IPS DF 6.9 (cell line): ENCODE data around the gene ANXA5.

Source experiments
- DNase-seq: peaks from one replicate; pipeline ENCODE4 v3.0.0-alpha.2; 2013; ENCODE audit warnings: low read depth, low spot score
- H3K27ac ChIP-seq: one replicate; pipeline ENCODE4 v1.5.1; 2013; ENCODE audit warnings: low read length, control low read depth
- H3K27me3 ChIP-seq: 2 replicates; pipeline ENCODE4 v1.6.1; 2013; ENCODE audit warnings: mild to moderate bottlenecking, low read length; ENCODE audit not compliant: control insufficient read depth, insufficient read depth
- H3K36me3 ChIP-seq: 2 replicates; pipeline ENCODE4 v1.6.1; 2013; ENCODE audit warnings: low read length; ENCODE audit not compliant: control insufficient read depth, insufficient read depth
- H3K4me1 ChIP-seq: 2 replicates; pipeline ENCODE4 v1.6.1; 2013; ENCODE audit warnings: low read length; ENCODE audit not compliant: control insufficient read depth, insufficient read depth
- H3K4me3 ChIP-seq: 2 replicates; pipeline ENCODE4 v1.5.1; 2013; ENCODE audit warnings: mild to moderate bottlenecking, low read length
- H3K9me3 ChIP-seq: 2 replicates; pipeline ENCODE4 v1.6.1; 2013; ENCODE audit warnings: low read length, inconsistent platforms; ENCODE audit not compliant: control insufficient read depth, insufficient read depth
- WGBS: extraction: QIAGEN DNeasy Blood & Tissue Kit; methylation state at CpG from one replicate; pipeline ENCODE4 v1.1.7; 2013; ENCODE audit warnings: mixed read lengths, missing lambda C conversion rate; ENCODE audit not compliant: insufficient read length, insufficient coverage; 5-methylcytosine and 5-hydroxymethylcytosine counted together

Gene ANXA5

DNA sequence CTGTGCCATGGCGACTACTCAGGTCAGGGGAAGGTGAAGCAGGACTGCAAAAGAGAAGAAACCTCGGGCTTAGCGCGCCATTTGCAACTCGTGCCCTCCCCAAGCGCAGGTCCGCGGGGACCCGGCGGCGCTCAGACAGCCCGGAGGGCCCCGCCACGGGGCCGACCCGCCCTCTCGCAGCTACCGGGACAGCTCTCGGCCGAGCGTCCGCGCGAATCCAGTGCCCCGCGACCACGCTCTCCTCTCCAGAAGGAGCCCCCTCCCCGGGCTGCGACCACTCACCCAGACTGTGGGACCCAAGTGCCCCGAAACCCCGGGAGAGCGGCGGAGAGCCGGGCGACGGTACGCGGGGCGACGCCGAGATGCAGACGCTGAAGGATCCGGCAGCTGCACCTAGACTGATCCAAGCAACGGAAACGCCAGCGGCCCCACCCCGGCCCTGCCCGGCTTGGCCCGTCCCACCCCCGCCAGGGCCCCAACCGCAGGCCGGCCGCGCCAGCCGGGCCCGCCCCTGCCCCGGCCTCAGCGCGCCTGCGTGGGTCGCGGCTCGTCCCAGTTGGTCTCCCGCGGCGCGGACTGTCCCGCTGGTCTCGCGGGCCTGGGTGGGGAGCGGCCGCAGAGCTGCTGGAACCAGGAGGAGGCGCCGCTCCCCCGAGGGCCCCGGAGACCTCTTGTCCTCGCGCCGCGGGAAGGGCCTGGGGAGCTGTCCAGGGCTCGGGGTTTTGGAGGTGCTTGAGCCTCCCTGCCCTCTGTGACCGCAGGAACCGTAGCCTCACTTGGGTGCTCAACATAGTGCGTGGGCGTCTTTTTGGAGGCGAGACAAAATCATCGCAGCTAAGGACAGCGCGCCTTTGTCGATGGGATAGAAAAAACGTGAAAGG, at the start of gene ANXA5:
TSS of gene ANXA5 (minus strand) at position 400 of the 881 bp plus-strand sequence. CDS start at position 9, 391 bp downstream.
- WGBS, result no CpG with 5 or more reads among the region's 91 CpGs
- H3K27ac ChIP-seq, result no peak within 1 kb of the TSS

GRCh38 chr4:121742794-121743193, 46.0 kb upstream of the ANXA5 start:
- Histone ChIP-seq H3K27ac (no peak overlapping the region), H3K27me3 (peaks cover 4% of the 10 kb centered on the region; the same call in 1 of the 2 replicates), H3K4me1 (no peaks in the 10 kb centered on the region), H3K9me3 (no peaks in the 10 kb centered on the region), H3K36me3 (no peaks in the 10 kb centered on the region), H3K4me3 (no peak overlapping the region)
- WGBS, result no CpG with 5 or more reads among the region's 3 CpGs
- DNase-seq, result no peak

More for the DNA sequence above, at the start of gene ANXA5:
- Histone ChIP-seq H3K36me3 (no peaks in the 10 kb centered on the region), H3K27me3 (no peaks in the 10 kb centered on the region), H3K4me1 (no peaks in the 10 kb centered on the region; the same call in 1 of the 2 replicates), H3K4me3 (peak within 1 kb of the TSS; percentile 87), H3K9me3 (no peaks in the 10 kb centered on the region)
- DNase-seq, result peak; percentile 18

DNA sequence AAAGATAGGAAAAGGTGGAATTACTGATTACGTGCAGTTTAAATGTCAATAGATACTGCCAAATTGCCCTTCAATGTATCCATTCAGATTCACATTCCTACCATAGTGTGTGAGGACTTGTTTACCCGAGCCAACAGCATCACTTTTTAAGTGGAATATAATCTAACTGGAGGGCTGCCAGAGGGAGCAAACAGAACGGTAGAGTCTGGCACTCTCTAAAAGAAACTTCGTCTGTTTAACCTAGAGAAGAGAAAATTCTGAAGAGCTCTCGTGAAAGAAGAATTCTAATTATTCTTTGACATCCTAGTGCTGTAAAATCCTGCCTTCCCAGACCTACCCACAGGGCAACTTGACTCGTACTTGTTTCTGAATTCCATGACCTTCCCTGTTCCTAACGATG, 45.0 kb upstream of the ANXA5 start:
- WGBS, result no CpG with 5 or more reads among the region's 7 CpGs
- DNase-seq, result no peak

DNA sequence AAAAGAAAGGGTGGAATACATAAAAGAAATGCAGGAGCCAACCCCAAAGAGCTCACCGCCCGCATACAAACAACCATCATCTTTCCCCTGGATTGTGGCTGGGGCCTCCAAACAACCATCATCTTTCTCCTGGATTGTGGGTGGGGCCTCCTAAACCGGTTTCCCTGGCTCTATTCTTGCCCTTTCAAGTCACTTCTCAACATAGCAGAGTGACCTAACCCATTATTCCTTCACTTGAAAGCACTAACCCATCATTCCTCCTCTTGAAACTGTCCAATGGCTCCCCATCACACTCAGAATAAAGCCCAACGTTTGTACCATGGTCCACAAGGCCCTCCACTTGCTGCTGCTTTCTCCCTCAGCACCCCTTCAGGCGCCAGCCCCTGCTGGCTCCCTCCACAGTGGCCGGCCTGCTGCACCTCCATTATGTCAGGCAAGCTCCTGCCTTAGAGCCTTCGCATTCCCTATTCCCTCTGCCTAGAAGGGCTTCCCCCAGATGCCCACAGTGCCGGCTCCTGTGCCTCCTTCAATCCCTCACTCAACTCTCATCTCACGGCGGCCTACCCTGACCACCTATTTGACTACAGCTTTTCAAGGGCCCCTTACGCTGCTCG, 44.1 kb upstream of the ANXA5 start:
- WGBS, result no CpG with 5 or more reads among the region's 12 CpGs

More for the DNA sequence above, 45.0 kb upstream of the ANXA5 start:
- Histone ChIP-seq H3K4me3 (no peak overlapping the region), H3K27ac (no peak overlapping the region), H3K9me3 (no peaks in the 10 kb centered on the region), H3K36me3 (no peaks in the 10 kb centered on the region), H3K4me1 (no peaks in the 10 kb centered on the region), H3K27me3 (no peaks in the 10 kb centered on the region)

DNA sequence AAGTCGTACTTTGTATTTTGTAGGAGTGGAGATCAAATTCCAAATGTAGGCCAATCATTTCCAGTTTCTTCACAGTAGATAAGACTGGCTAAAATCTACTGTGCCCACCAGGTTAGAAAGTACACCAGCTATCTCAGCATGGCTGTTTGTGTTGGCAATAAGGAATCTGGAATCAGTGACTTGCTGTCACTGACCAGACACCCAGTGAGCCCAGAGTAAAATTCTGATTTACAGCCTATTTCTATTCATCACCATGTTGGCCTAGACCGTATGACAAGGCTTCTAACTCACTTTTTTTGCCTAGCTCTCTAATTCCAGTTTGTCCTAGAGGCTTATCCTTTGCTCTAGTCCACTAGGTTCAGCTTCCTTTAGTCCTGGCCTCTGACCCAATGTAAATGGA, 42.8 kb upstream of the ANXA5 start:
- no peak overlapping the region for H3K27ac ChIP-seq
- no peaks in the 10 kb centered on the region for H3K27me3 ChIP-seq
- DNase-seq, result no peak
- no peak overlapping the region for H3K4me3 ChIP-seq
- no CpG with 5 or more reads among the region's 2 CpGs for WGBS
- no peaks in the 10 kb centered on the region for H3K36me3 ChIP-seq
- no peaks in the 10 kb centered on the region for H3K4me1 ChIP-seq
- no peaks in the 10 kb centered on the region for H3K9me3 ChIP-seq

More for the DNA sequence above, 44.1 kb upstream of the ANXA5 start:
- H3K4me1 ChIP-seq, result no peaks in the 10 kb centered on the region
- no peak overlapping the region for H3K4me3 ChIP-seq
- no peak overlapping the region for H3K27ac ChIP-seq
- H3K36me3 ChIP-seq, result no peaks in the 10 kb centered on the region
- DNase-seq, result no peak
- H3K27me3 ChIP-seq, result no peaks in the 10 kb centered on the region
- H3K9me3 ChIP-seq, result no peaks in the 10 kb centered on the region

GRCh38 chr4:121738780-121739535, 42.2 kb upstream of the ANXA5 start:
- Histone ChIP-seq H3K4me1 (no peaks in the 10 kb centered on the region), H3K4me3 (no peak overlapping the region), H3K9me3 (no peaks in the 10 kb centered on the region), H3K27ac (no peak overlapping the region), H3K36me3 (no peaks in the 10 kb centered on the region), H3K27me3 (no peaks in the 10 kb centered on the region)
- no CpG with 5 or more reads among the region's 2 CpGs for WGBS
- no peak for DNase-seq

DNA sequence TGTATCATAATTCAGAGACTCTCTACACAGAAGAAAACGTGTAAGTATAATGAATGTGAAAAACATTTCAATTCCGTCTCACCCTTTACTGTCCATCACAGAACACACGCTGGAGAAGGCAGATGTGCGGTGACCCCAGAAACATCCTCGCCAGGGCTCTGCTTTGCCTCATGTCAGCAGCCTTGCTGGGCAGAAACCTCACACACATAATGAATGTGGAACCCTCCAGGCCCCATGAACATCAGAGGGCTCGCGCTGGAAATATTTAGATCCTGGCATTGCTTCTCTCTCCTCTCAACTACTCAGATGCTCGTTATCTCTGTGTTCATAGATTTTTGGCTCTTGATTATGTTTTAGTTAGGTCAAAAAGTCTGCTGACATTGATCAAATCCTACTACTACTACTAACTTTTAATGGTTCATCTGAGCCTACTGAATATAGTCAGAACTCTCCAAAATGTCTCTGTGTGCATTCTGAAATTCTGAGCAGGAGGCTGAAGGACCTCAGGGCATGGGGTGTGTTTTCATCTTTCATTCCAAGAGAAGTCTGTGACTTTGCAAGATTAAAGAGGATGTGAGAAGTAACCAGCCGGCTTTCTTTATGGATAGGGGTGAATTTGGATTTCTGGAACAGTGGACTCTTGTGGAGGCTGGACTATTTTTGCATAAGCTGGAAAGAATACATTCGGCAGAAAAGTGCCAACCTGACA, 41.2 kb upstream of the ANXA5 start:
- H3K9me3 ChIP-seq, result no peaks in the 10 kb centered on the region
- DNase-seq, result no peak
- H3K27ac ChIP-seq, result no peak overlapping the region
- H3K4me1 ChIP-seq, result no peaks in the 10 kb centered on the region
- no CpG with 5 or more reads among the region's 10 CpGs for WGBS
- H3K27me3 ChIP-seq, result no peaks in the 10 kb centered on the region
- H3K4me3 ChIP-seq, result no peak overlapping the region
- H3K36me3 ChIP-seq, result no peaks in the 10 kb centered on the region

- no CpG with 5 or more reads among the region's 5 CpGs for WGBS
- H3K36me3 ChIP-seq, result no peaks in the 10 kb centered on the region
- no peaks in the 10 kb centered on the region for H3K4me1 ChIP-seq
- no peaks in the 10 kb centered on the region for H3K9me3 ChIP-seq
- DNase-seq, result no peak
- H3K27ac ChIP-seq, result no peak overlapping the region
- no peak overlapping the region for H3K4me3 ChIP-seq
- H3K27me3 ChIP-seq, result no peaks in the 10 kb centered on the region
These were observed 40.1 kb upstream of the ANXA5 start for GRCh38 chr4:121736735-121737351.

- Histone ChIP-seq H3K9me3 (no peaks in the 10 kb centered on the region), H3K27ac (no peak overlapping the region), H3K27me3 (no peaks in the 10 kb centered on the region), H3K4me3 (no peak overlapping the region), H3K4me1 (no peaks in the 10 kb centered on the region), H3K36me3 (no peaks in the 10 kb centered on the region)
- no CpG with 5 or more reads among the region's 1 CpG for WGBS
- DNase-seq, result no peak
These were observed 37.8 kb upstream of the ANXA5 start for GRCh38 chr4:121734571-121734970.
